Stimulated activated CD4-positive, alpha-beta T cell treated with anti-CD3 and anti-CD28 coated beads, Interleukin-12 subunit alpha, Interleukin-12 subunit beta, amount 100 ng/mL, for 48 hours (primary cell): Measurements from ENCODE around the gene FARS2.

ENCODE experiments used
- DNase-seq, 3 donors: peaks; one replicate each; pipeline ENCODE4 v3.0.0-alpha.2; 2020; ENCODE audit warnings: low read depth in 2 of 3, low spot score in 1 of 3

The FARS2 gene

GRCh38 chr6:5316951-5317350 is 55.6 kb downstream of the FARS2 start:
- DNase-seq, result no peak

- DNase-seq, result no peak
These were observed 57.4 kb downstream of the FARS2 start for GRCh38 chr6:5318617-5319272.

GRCh38 chr6:5323979-5324378 is 62.7 kb downstream of the FARS2 start:
- no peak for DNase-seq

GRCh38 chr6:5325173-5325572 is 63.9 kb downstream of the FARS2 start:
- DNase-seq, result no peak

- no peak for DNase-seq
These were observed 64.8 kb downstream of the FARS2 start for GRCh38 chr6:5326022-5326641.

- DNase-seq, result no peak
These were observed 67.5 kb downstream of the FARS2 start for GRCh38 chr6:5328800-5329199.

GRCh38 chr6:5331845-5332442 is 70.6 kb downstream of the FARS2 start:
- no peak for DNase-seq

- DNase-seq, result no peak
These were observed 72.3 kb downstream of the FARS2 start for GRCh38 chr6:5333658-5334057.

GRCh38 chr6:5334341-5334740 is 73.0 kb downstream of the FARS2 start:
- no peak for DNase-seq

GRCh38 chr6:5335020-5335419 is 73.7 kb downstream of the FARS2 start:
- no peak for DNase-seq

GRCh38 chr6:5337573-5337972 is 76.3 kb downstream of the FARS2 start:
- no peak for DNase-seq

- DNase-seq, result no peak
These were observed 77.1 kb downstream of the FARS2 start for GRCh38 chr6:5338177-5338960.

GRCh38 chr6:5339786-5340185 is 78.5 kb downstream of the FARS2 start:
- DNase-seq, result no peak

GRCh38 chr6:5341845-5342244 is 80.5 kb downstream of the FARS2 start:
- no peak for DNase-seq

- no peak for DNase-seq
These were observed 82.7 kb downstream of the FARS2 start for GRCh38 chr6:5343998-5344397.

- DNase-seq, result no peak
These were observed 84.0 kb downstream of the FARS2 start for GRCh38 chr6:5345324-5345723.

- DNase-seq, result no peak
These were observed 90.4 kb downstream of the FARS2 start for GRCh38 chr6:5351552-5352210.

- DNase-seq, result no peak
These were observed 92.7 kb downstream of the FARS2 start for GRCh38 chr6:5353971-5354370.

GRCh38 chr6:5357486-5357885 is 96.2 kb downstream of the FARS2 start:
- no peak for DNase-seq

- DNase-seq, result no peak
These were observed 98.1 kb downstream of the FARS2 start for GRCh38 chr6:5359417-5359816.

- no peak for DNase-seq
These were observed 100.1 kb downstream of the FARS2 start for GRCh38 chr6:5361396-5361795.
